GM11168 (cell line): ENCODE data around the gene ANXA2R.
"Not testable (repeated sequence)": the region's sequence is repeated elsewhere in the genome, so short reads cannot be mapped to it uniquely, and the experiment has no call there.

Source experiments
- in situ Hi-C: fragments of 300-500 bp; cut with MboI; formaldehyde crosslinking; loops from one replicate; pipeline ENCODE4 v1.12.0; 2022; ENCODE audit warnings: low sequenced_read_pairs; ENCODE audit not compliant: unreplicated experiment

Gene ANXA2R

DNA sequence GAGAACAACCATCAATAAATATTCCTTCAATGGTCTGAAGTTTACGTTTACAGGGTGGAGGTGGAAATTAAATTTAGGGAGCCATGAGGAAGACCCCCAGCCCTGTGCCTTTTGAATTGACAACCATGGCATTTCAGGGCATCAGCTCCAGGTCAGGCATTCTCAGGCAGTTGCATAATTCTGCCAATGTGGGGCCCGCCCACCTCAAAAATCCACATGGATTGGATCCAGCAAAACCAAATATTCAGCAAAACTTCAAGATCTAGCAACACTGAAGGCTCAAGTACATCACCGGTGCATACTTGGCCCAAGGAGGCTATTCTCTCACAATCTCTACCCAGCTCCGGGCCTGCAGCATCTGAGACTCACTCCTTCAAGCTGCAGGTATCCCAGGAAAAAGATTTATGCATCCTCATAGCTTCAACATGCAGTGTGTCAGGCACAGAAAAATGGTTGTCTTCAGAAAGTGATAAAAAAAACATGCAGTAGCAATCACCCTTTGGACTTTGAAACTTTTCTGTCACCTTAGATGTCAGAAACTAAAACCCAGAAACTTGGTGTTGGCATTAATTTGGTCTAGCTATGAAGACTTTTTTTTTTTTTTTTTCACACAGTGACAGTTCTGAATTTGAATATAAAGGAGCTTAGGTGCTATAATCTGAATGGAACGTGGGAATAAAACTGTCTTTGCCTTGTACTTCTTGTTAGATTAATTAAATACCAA, 21.4 kb upstream of the ANXA2R start:
- in situ Hi-C loops = no loop called here

DNA sequence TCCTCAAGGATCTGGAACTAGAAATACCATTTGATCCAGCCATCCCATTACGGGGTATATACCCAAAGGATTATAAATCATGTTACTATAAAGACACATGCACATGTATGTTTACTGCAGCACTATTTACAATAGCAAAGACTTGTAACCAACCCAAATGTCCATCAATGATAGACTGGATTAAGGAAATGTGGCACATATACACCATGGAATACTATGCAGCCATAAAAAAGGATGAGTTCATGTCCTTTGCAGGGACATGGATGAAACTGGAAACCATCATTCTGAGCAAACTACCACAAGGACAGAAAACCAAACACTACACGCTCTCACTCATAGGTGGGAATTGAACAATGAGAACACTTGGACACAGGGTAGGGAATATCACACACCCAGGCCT, 19.9 kb upstream of the ANXA2R start:
- in situ Hi-C loops = not testable (repeated sequence)

DNA sequence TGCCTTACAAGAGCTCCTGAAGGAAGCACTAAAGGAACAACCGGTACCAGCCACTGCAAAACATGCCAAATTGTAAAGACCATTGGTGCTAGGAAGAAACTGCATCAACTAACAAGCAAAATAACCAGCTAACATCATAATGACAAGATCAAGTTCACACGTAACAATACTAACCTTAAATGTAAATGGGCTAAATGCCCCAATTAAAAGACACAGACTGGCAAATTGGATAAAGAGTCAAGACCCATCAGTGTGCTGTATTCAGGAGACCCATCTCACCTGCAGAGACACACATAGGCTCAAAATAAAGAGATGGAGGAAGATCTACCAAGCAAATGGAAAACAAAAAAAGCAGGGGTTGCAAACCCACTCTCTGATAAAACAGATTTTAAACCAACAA, 15.0 kb upstream of the ANXA2R start:
- in situ Hi-C loops = not testable (repeated sequence)

DNA sequence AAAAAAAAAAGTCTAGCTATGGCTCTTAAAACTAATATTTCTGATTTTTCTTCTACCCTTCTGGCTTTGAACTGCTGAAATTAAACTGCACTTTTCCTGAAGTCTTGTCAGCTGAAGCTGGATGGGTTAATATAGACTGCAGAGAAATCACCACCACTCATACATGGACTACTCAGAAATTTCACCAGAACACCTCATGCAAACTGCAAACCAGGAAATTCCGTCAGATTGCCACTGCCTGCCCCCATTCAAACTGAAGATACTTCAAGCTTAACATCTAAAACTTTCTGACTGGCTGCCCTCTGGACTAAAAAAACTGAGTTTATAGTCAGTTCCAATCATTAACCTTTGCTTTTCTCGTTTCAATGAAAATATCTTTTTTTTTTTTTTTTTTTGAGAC, 11.6 kb upstream of the ANXA2R start:
- in situ Hi-C loops = no loop called here

DNA sequence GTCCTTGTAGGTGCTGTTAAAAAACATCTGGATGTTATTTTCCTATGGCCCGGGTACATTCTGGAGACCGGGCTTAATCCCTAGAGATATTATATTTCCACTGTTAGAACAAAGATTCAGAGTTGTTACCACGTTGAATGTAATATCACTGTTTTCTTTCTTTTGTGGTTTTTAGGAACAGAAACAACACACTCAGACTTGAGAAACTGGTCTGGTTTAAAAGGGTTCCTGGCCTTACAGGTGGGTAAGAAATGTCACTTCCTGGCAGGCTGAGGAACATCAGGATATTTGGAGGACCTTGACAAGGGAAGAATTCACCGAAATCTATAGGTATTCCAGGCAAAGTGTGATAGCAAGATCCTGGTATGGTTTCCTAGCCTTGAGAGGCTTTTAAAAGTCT, 10.3 kb upstream of the ANXA2R start:
- in situ Hi-C loops = no loop called here

DNA sequence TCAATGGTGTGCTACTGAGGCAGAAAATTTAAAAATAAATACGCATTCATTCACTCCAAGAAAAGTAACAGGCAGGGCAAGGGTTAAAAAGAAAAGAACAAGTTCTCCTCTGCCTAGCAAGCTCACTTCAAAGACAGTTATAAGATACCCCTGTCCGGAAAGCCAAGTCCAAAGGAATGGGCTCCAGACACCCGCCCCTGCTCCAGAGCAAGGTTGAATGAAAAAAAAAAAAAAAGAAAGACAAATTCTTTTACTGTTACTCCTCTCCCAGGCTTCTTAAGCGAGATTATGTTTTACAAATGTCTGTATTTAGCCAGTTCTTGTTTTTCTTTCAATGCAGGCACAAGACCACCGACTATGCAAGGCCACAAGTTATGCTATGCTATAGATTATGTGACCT, 9.1 kb upstream of the ANXA2R start:
- in situ Hi-C loops = no loop called here

DNA sequence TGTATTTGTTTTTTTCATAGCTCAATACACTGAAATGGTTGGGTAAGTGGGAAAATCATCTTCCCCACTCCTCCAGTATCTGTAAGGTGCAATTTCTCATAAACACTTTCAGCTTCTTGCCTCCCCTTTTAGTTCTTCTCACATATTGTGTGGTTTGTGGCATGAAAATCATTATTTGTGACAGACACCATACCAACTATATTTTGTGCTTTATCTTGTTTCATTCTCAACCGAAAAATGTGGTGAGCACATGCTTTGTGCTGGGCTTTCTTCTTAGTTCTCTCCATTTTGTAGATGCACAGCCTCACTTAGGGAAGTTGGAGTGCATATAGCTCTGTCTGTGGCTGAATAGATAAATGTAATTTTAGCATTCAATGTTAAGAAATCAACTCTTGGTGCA, 6.4 kb upstream of the ANXA2R start:
- in situ Hi-C loops = no loop called here

DNA sequence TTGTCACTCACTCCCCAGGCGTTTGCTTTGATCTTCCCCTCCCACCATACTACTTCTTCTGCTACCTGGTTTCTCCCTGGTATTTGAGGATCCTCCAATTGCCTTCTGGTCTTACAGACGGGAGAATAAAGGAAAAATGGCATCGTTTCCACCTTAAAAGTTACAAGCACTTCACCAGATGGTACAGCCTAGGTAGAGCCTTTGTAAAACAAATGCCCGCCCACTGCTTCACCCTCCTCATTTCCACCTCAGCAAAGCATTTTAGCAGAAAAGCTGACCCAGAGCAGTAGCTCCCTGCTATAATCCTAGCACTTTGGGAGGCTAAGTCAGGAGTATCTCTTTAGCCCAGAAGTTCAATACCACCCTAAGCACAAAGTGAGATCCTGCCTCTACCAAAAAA, 5.1 kb upstream of the ANXA2R start:
- in situ Hi-C loops = no loop called here

DNA sequence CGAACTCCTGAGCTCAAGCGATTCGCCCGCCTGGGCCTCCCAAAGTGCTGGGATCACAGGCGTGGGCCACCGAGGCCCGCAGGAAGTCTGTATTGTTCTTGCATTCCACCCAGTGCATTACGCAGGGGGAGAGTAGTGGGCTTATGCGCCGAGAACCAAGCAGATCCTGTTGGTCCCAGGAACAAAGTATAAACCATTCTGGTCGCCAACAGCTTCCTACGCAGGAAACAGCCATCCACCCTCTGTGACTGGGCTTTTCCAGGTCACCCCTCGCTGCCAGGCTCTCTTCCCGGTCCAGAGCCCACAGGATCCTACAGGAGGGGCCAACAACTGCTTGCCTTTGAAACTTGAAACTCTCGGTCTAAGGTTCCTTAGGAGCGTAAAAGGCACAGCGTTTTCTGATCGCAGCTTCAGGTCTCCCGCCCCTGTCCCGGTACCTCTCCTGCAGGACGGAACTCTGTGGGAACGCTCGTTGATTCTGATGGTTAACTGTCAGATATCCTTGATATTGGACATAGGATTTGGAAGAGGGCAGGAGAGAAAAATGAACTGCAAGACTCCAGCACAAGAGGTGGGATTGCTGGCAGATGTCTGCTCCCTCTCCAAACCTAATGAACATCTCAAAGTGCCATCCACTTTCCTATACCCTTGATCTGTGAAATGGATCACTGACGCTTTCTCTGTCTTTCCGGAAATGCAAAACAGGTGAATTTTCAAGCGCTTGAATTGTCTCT, 4.2 kb upstream of the ANXA2R start:
- in situ Hi-C loops = no loop called here

DNA sequence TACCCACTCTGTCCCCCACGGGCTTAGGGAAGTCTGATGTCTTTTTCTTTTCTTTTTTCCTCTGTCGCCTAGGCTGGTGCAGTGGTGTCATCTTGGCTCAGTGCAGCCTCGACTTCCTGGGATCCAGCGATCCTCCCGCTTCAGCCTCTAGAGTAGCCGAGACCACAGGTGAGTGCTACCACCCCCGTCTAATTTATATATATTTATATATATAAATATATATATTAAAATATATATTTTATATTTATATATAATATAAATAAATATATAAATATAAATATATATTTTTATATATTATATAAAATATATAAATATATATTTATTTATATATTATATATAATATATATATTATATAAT, 3.3 kb upstream of the ANXA2R start:
- in situ Hi-C loops = no loop called here

DNA sequence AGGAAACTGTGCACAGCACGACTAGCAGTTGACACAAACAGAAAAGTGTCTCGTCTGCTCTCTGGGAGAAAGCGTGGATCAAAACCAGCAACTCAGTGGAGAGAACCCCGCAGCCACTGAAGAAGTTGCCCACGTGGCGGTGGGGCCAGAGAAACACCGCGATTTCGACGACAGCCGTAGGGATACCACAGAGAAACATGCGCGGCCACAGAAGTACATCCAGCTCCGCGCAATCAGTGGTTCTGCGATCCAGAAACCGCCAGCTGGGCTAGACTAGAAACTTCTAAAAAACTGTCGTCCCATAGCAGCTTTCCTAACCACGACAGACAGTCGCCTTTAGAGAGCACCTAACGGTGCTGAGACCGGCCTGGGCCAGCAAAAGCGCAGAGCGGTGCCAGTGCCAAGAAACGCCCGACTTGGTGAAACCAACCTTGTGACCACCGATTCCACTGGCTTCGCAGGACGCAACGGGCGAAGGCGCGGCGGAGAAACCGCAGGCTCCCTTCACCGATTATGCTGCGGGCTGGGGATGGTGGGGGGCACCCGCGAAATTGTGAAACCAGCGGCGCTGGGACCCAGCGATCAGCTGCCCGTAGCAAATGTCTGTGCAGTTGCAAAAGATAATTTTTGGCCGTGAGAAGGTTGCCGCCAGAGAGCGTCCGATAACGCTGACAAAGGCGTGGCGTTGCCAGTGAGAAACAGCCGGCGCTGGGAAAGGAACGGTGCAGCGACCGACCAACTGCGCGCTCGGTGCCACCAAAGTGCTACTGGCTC, 2.7 kb upstream of the ANXA2R start:
- in situ Hi-C loops = no loop called here

DNA sequence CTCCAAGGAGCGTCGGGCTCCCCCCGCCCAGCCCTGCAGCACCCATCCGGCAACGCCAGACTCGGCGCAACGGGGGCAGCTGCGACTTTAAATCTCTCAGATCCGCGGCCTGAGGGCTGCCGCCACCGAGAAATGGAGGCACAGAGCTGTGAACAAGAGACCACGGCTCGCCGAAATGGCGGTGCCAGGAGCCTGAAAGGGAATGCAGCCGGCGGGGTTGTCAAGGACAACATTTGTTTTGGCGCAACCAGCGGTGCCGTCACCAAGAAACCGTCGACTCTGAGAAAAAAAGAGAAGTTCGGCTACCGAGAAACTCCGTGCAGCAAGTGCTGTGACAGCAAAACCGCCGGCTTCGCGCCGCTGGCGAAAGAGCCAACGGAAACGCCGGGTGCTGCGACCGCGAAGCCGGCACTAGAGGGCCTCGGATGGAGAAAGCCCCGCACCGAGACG, 2.1 kb upstream of the ANXA2R start:
- in situ Hi-C loops = no loop called here

DNA sequence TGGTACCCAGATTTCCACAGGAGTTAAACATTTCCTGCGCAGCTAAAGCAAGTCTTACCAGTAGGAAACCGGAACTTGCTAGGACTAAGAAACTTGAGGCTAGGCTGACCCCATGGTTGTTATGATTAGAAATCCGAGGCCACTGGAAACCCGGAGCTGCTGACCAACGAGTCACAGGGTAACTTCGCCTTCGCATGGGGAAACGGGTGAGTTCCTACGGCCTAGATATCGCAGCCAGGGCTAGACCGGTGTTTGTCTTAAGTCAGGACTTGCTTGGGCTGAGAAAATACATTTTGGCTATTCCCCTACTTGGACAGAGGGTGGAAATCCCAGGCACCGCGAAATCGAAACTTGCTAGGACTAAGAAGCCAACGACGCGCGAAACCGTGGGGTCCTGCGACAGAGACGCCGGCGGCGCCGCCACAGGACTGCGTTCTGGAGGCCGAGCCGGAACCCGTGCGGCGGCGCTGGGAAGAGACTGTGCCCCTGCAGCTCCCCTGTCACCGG, 1.6 kb upstream of the ANXA2R start:
- in situ Hi-C loops = no loop called here

DNA sequence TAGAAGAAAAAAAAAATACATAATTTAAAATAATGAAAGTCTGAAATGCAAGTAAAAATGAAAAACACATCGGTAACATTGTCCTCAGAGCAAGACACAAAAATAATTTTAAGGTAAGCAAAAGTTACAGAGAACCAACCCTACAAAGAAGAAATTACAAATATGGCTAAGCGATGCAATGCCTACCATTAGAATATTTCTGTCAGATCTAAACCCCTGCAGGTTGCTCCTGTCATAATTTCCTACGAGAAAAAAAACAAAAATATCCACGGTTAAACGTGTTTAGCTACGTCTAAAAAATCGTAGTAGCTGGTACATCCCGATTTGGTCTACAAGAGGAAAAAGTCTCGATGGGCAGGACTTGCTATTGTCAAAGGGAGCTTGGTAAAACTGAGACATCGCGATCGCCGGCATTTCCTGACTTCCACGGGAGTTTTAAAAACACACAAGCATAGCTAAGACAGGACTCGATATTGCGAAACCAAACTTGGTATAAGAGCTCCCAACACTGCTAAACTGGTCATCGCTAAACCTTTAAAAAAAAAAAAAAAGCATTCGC, 1.1 kb upstream of the ANXA2R start:
- in situ Hi-C loops = no loop called here

DNA sequence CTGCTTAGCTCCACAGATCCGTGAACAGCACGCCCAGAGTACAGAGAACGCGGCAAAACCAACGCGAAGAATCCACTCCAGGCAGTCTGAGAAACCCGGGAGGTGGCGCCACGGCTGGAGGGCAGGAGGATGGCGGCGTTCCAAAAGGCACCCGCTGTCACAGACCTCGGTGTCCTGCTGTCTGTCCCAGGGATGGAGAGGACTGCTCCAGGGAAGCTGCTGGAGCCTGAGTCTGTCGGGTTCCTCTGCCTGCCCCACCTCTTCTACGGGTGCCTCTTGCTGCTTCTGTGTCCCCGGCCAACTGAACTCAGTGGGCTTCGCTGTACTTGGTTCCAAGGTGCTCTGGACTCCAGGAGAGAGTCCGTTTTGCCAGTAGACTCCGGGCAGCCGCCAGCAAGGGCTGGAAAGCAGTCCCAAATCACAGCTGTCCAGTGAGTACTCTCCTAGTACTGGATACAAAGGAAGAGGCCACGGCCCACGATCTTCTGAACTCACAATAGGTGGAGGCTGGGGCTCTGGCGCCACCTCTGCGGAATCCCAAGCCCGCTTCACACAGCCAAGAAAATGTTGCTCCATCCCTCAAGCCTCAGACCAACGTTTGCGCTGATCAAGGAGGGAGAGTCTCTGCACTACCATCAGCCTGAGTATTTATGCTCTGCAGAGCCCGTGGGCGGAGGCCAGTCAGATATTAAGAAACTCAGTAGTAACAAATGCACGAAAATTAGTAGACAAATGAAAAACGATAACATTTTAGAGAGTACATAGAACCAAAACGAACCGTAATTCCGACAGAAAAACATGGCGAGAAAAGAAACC, 440 bp downstream of the ANXA2R start:
- in situ Hi-C loops = no loop called here

DNA sequence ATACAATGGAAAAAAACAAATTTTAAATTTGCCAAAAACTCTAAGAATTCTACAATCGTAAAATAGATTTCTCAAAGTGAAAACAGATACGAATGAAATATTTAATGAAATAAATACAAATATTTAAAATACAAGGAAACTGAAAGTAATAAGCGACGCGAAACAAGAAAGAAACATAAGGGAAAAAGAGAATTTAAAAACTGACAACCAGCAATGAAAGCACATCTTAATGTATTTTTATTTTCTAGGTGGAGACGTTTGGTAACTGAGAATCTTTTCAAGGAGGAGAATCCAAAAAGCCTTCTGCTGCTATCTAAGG, 1.0 kb downstream of the ANXA2R start:
- in situ Hi-C loops = no loop called here

DNA sequence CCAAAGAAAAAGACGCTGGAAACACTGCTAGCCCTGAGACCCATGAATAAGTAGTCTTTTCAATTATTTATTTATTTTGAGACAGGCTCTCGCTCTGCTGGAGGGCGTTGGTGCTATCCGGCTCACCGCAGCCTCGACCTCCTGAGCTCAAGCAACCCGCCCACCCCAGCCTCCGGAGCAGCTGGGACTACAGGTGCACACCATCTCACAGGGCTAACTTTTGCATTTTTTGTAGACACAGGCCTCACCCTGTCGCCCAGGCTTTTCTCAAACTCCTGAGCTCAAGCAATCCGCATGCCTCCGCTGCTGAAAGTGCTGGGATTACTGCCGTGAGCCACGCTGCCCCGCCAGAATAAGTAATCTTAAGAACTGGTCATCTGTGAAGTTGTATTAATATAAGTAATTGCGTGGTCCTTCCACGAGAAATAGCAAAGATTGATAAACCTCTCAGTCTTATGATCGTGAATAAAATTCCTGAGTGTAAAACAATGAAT, 1.6 kb downstream of the ANXA2R start:
- in situ Hi-C loops = no loop called here

DNA sequence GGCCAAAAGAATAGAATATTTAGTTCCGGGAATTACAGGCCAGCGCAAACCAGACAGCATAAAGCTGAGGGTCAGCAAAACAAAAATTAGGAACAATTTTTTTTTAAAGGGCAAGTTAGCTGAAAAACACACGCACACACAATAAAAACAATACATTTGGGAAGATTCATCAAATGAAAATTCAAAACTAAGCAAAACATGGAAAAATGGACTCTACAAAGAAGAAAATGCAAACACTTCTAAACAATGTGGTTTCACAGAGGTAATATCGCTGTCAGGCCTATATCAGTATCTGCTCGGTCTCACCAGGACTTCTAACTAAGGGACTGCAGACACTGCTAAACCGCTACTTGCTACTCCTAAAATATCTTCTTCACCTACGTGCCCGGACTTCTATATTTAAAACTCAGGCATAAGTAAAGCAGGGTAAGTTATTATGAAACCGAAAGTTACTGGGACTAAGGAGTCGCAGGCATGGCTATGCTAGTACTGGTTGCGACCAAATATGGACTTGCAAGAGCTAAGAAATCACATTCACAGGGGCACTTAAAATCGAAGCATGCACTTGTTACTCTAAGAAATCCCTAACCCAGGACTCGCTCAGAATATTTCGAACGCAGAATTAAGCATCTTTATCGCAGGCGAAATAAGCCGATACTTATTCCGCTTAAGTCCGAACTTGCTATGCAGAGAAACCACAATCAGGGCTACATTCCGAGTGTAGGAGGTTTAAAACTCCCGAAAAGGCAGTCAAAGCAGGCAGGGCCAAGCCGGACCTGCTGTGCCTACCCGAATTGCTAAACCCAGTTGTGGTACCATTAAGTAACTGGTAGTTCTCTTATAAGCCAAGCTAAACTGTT, 2.3 kb downstream of the ANXA2R start:
- in situ Hi-C loops = no loop called here
